H1 (cell line): ENCODE data around the gene RASGEF1C.

Source experiments
- CTCF ChIP-seq, 3 experiments: IDR thresholded peaks; 1 replicate in 2 of 3; 2 replicates in 1 of 3; pipeline versions ENCODE4 v1.5.1 to v1.6.1; 2011; ENCODE audit warnings: low read length in 3 of 3, mild to moderate bottlenecking in 3 of 3, inconsistent platforms in 2 of 3, low read depth in 1 of 3, moderate library complexity in 1 of 3; ENCODE audit not compliant: insufficient read depth in 1 of 3; ENCODE audit errors: control extremely low read depth in 1 of 3
- EP300 ChIP-seq, 2 experiments: IDR thresholded peaks; 1 replicate in 1 of 2; 2 replicates in 1 of 2; pipeline ENCODE4 v1.6.1; 2011 to 2012; ENCODE audit warnings: low read depth in 2 of 2, low read length in 2 of 2, mild to moderate bottlenecking in 2 of 2, borderline replicate concordance in 1 of 2, inconsistent platforms in 1 of 2, moderate library complexity in 1 of 2
- EZH2 ChIP-seq: fragments of 200-600 bp; sonication (generic); IDR thresholded peaks from 2 replicates; pipeline ENCODE4 v1.7.1; 2012; ENCODE audit warnings: low read depth, mild to moderate bottlenecking, moderate library complexity, low read length, inconsistent platforms; ENCODE audit not compliant: severe bottlenecking
- RAD21 ChIP-seq, 2 experiments: IDR thresholded peaks in 1 of 2; conservative IDR thresholded peaks in 1 of 2; 2 replicates each; pipeline ENCODE4 v1.6.1; 2011; ENCODE audit warnings: low read depth in 2 of 2, low read length in 2 of 2, improper control_type of control experiment in 1 of 2, inconsistent platforms in 1 of 2, mild to moderate bottlenecking in 1 of 2, moderate library complexity in 1 of 2
- RFX5 ChIP-seq: IDR thresholded peaks from 2 replicates; pipeline ENCODE4 v1.6.1; 2011; ENCODE audit warnings: low read depth, low read length, improper control_type of control experiment, borderline replicate concordance
- TAF1 ChIP-seq: IDR thresholded peaks from 2 replicates; pipeline ENCODE4 v1.6.1; 2011; ENCODE audit warnings: mild to moderate bottlenecking, low read depth, low read length

GRCh38 chr5:180078348-180078747, 130.7 kb downstream of the RASGEF1C start:
- TF ChIP-seq CTCF (IDR thresholded peaks at IDR 0.05; ENCODE audit: control extremely low read depth in 1 of 3, insufficient read depth in 1 of 3, low read depth in 1 of 3, low read length in 3 of 3) (no peak), TAF1 (no peak), EZH2 (no peak), RAD21 (IDR thresholded peaks at IDR 0.05 in 1 of 2, conservative IDR thresholded peaks at IDR 0.05 in 1 of 2; ENCODE audit: low read depth in 2 of 2, low read length in 2 of 2) (no peak), EP300 (IDR thresholded peaks at IDR 0.05; ENCODE audit: borderline replicate concordance in 1 of 2, low read depth in 2 of 2, low read length in 2 of 2) (no peak), RFX5 (no peak)
